Raji (cell line): Measurements from ENCODE around the gene PIP5K1B.

ENCODE experiments used
- POLR2A ChIP-seq: IDR thresholded peaks from 2 replicates; pipeline ENCODE4 v1.6.1; 2011; ENCODE audit warnings: low read depth, low read length, control low read depth; ENCODE audit not compliant: insufficient read depth

Gene PIP5K1B

GRCh38 chr9:68746525-68746924, 41.5 kb downstream of the PIP5K1B start:
- no peak for TF ChIP-seq POLR2A

GRCh38 chr9:68747043-68747533, 42.0 kb downstream of the PIP5K1B start:
- no peak for TF ChIP-seq POLR2A

GRCh38 chr9:68749135-68749534, 44.1 kb downstream of the PIP5K1B start:
- TF ChIP-seq POLR2A = no peak

- TF ChIP-seq POLR2A = no peak
Measured at GRCh38 chr9:68749579-68750159, 44.6 kb downstream of the PIP5K1B start.

- TF ChIP-seq POLR2A = no peak
Measured at GRCh38 chr9:68750255-68750654, 45.2 kb downstream of the PIP5K1B start.

- TF ChIP-seq POLR2A = no peak
Measured at GRCh38 chr9:68750786-68751185, 45.7 kb downstream of the PIP5K1B start.

- no peak for TF ChIP-seq POLR2A
Measured at GRCh38 chr9:68751556-68751955, 46.5 kb downstream of the PIP5K1B start.

GRCh38 chr9:68755051-68755450, 50.0 kb downstream of the PIP5K1B start:
- no peak for TF ChIP-seq POLR2A

GRCh38 chr9:68755752-68756151, 50.7 kb downstream of the PIP5K1B start:
- no peak for TF ChIP-seq POLR2A

- no peak for TF ChIP-seq POLR2A
Measured at GRCh38 chr9:68759981-68760673, 55.1 kb downstream of the PIP5K1B start.

- TF ChIP-seq POLR2A = no peak
Measured at GRCh38 chr9:68760674-68761333, 55.8 kb downstream of the PIP5K1B start.

GRCh38 chr9:68762570-68762969, 57.5 kb downstream of the PIP5K1B start:
- no peak for TF ChIP-seq POLR2A

GRCh38 chr9:68763104-68763503, 58.1 kb downstream of the PIP5K1B start:
- no peak for TF ChIP-seq POLR2A

- no peak for TF ChIP-seq POLR2A
Measured at GRCh38 chr9:68768619-68769018, 63.6 kb downstream of the PIP5K1B start.

GRCh38 chr9:68769852-68770251, 64.8 kb downstream of the PIP5K1B start:
- TF ChIP-seq POLR2A = no peak

GRCh38 chr9:68771376-68771775, 66.3 kb downstream of the PIP5K1B start:
- TF ChIP-seq POLR2A = no peak
